ENCODE data around the gene PIEZO2.

DNA sequence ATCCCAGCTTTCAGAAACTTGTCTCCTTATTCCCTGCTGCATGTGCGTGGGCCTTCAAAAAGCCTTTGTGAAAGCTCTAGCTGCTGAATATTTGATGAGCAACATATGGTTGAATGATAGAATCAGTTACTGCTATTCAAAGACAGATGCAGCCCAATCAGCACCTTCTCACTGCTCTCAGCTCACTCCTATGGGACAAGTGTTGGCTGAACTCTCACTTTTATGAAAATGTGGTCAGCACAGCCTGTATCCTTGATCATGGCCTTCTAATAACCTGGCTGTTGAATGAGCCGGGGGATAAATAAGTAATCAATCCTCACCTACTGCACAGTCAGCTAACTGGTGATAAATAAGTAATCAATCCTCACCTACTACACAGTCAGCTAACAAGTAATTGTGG is 103.2 kb downstream of the PIEZO2 start:
- TF ChIP-seq CTCF (IDR thresholded peaks at IDR 0.05; ENCODE audit: insufficient read depth, low read depth, low read length) (no peak), EZH2 (IDR thresholded peaks at IDR 0.05; ENCODE audit: insufficient read depth, low read length) (no peak)
